ENCODE measurements around the gene ZNF514. TPM values are rescaled to one million over a fixed set of nuclear protein-coding genes. Genes with fewer than 3 reads are reported as not detected.
"Not testable (repeated sequence)": the region's sequence is repeated elsewhere in the genome, so short reads cannot be mapped to it uniquely, and the experiment has no call there.

The ZNF514 gene
- total RNA-seq, 1 donor from 2014 or later: 6.6 TPM

- ATAC-seq (no peak), DNase-seq (ENCODE audit: low spot score) (no peak)
These were observed 15.8 kb downstream of the ZNF514 start for GRCh38 chr2:95143838-95144237.

GRCh38 chr2:95138702-95139101 lies 20.9 kb downstream of the ZNF514 start:
- no peak for DNase-seq (ENCODE audit: low spot score)
- no peak for ATAC-seq

DNA sequence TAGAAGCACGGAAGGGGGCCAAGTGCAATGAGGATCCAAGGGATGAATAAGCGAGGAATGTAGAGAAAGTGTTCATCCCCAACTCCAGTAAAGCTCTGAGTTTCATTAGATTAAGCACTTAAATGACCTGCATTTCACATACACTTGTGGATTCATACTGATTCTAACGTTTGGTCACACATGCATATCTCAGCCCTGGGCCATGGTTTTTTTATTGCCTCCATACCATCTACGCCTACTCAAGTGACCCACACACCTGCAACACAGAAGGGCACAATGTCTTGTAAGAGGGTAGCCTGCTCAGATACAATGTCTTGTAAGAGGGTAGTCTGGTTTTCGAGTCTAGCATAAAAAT lies 37.5 kb downstream of the ZNF514 start:
- ATAC-seq (no peak), DNase-seq (ENCODE audit: low spot score) (no peak)

- peak; percentile 90 for DNase-seq (ENCODE audit: low spot score)
- peak; percentile 97 for ATAC-seq
These were observed 38.0 kb downstream of the ZNF514 start, which contains the start of gene MRPS5 for GRCh38 chr2:95121407-95122196. Gene MRPS5 (minus strand): TSS chr2:95121808. CDS start chr2:95121791, 17 bp downstream.

DNA sequence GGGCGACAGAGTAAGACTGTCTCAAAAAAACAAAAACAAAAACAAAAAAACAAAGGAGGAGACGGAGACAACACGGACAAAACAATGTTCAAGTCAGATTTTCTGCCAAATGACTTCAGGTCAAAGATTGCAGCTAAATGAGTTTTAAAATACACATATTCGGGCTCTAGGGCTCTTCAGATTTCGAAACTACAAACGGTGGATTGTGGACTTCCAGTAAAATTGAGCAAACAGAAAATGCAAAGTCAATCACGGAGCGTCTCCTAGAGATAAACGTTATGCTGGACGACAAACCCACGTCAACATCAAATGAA lies 38.6 kb downstream of the ZNF514 start:
- DNase-seq (ENCODE audit: low spot score): no peak
- peak; percentile 63 for ATAC-seq

- ATAC-seq: peak; percentile 100
These were observed 44.2 kb downstream of the ZNF514 start for GRCh38 chr2:95115418-95115817.

GRCh38 chr2:95113464-95113863 lies 46.2 kb downstream of the ZNF514 start:
- ATAC-seq (no peak), DNase-seq (ENCODE audit: low spot score) (no peak)

More at GRCh38 chr2:95115418-95115817, 44.2 kb downstream of the ZNF514 start:
- peak; percentile 78 for DNase-seq (ENCODE audit: low spot score)

GRCh38 chr2:95110395-95110794 lies 49.3 kb downstream of the ZNF514 start:
- no peak for ATAC-seq

DNA sequence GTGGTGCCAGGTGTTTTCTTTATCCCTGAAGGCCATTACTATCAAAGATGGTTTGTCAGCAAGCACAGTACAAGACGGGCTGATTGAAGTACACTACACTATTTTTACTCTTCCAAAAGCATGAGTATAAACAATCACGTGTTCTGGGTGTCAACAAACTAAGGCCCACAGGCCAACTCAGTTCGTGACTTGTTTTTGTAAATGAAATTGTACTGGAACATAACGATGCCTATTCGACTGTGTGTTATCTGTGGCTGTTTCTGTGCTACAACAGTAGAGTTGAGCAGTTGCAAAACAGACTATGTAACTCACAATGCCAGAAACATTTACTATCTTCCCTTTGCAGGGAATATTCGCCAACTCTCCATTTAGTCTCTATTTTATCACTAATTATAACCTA lies 50.4 kb downstream of the ZNF514 start:
- DNase-seq (ENCODE audit: low spot score) (no peak), ATAC-seq (peak; percentile 34)

More at GRCh38 chr2:95110395-95110794, 49.3 kb downstream of the ZNF514 start:
- DNase-seq (ENCODE audit: low spot score): no peak

GRCh38 chr2:95106081-95106480 lies 53.6 kb downstream of the ZNF514 start:
- no peak for ATAC-seq

GRCh38 chr2:95104606-95105005 lies 55.0 kb downstream of the ZNF514 start:
- DNase-seq (ENCODE audit: low spot score) (no peak), ATAC-seq (no peak)

More at GRCh38 chr2:95106081-95106480, 53.6 kb downstream of the ZNF514 start:
- no peak for DNase-seq (ENCODE audit: low spot score)

- ATAC-seq (no peak), DNase-seq (ENCODE audit: low spot score) (no peak)
These were observed 59.7 kb downstream of the ZNF514 start for GRCh38 chr2:95099910-95100309.

DNA sequence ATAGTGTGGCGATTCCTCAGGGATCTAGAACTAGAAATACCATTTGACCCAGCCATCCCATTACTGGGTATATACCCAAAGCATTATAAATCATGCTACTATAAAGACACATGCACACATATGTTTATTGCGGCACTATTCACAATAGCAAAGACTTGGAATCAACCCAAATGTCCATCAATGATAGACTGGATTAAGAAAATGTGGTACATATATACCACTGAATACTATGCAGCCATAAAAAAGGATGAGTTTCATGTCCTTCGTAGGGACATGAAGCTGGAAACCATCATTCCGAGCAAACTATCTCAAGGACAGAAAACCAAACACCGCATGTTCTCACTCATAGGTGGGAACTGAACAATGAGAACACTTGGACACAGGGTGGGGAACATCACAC lies 61.4 kb downstream of the ZNF514 start:
- DNase-seq (ENCODE audit: low spot score); ATAC-seq: not testable (repeated sequence)

Other genes starting within 250 kb of the ZNF514 start
- gene MAL, start 134.1 kb downstream of the ZNF514 start, total RNA-seq: 0.28 TPM
- 34.7 TPM for gene MRPS5, start 38.0 kb downstream of the ZNF514 start, total RNA-seq
- gene ZNF2, start 6.0 kb upstream of the ZNF514 start, total RNA-seq: 1.7 TPM
- 1.3 TPM for gene ZNF892, start 47.7 kb upstream of the ZNF514 start, total RNA-seq
- 1.1 TPM for gene PROM2, start 114.6 kb upstream of the ZNF514 start, total RNA-seq
- gene KCNIP3, start 137.5 kb upstream of the ZNF514 start, total RNA-seq: 1.6 TPM
- gene FAHD2A, start 242.9 kb upstream of the ZNF514 start, total RNA-seq: 75.2 TPM

Measured in left lobe of liver (tissue), 2 donors.